HepG2 (cell line): ENCODE data around the gene MSMB. TPM values are rescaled to one million over a fixed set of nuclear protein-coding genes. Genes with fewer than 3 reads are reported as not detected.

Experiments used
- ATAC-seq: fragments of 200-7000 bp; cut with Tn5 transposase; 3 replicates; pipeline ENCODE4 v1.9.1; 2020; ENCODE audit warnings: mild to moderate bottlenecking, moderate library complexity
- BruUV-seq: library from RNA; stranded (reverse); fragments of 400-500 nt; replicated peaks from 2 replicates; lab custom pipeline; 2021; lab: Mats Ljungman, UMichigan
- CTCF ChIA-PET: fragments of 300-600 bp; formaldehyde crosslinking; extraction: SDS; loops from one replicate; lab custom pipeline; 2021; ENCODE audit warnings: low total read pairs, inconsistent platforms, low intra/inter-chr PET ratio; lab: Yijun Ruan, JAX
- POLR2A ChIA-PET: fragments of 350-600 bp; sonication (Branson Sonifier 250); formaldehyde crosslinking; loops from one replicate; lab custom pipeline; 2020; ENCODE audit warnings: antibody characterized with exemption, inconsistent platforms; lab: Yijun Ruan, JAX
- DNase-seq: peaks from one replicate; pipeline ENCODE4 v3.0.0-alpha.2; 2015; ENCODE audit warnings: low spot score
- FAIRE-seq: peaks from 3 replicates; lab custom pipeline; 2011; peaks lifted over from hg19 to GRCh38; lab: Jason Lieb, UNC
- H2AFZ ChIP-seq: one replicate; pipeline ENCODE4 v1.6.1; 2011; ENCODE audit warnings: low read length, inconsistent platforms
- H3K27ac ChIP-seq: fragments of 300-600 bp; 3 replicates; pipeline ENCODE4 v1.8.0; 2011; ENCODE audit warnings: mixed run types, mild to moderate bottlenecking, mixed read lengths, low read length, inconsistent platforms; ENCODE audit not compliant: insufficient read depth; ENCODE audit errors: extremely low read length
- H3K27me3 ChIP-seq, 2 experiments: fragments of 200-600 bp in 1 of 2; 2 replicates in 1 of 2; 3 replicates in 1 of 2; pipeline versions ENCODE4 v1.6.0 to v1.8.0; 2011; ENCODE audit warnings: low read length in 2 of 2, mild to moderate bottlenecking in 2 of 2, moderate library complexity in 2 of 2, inconsistent platforms in 1 of 2; ENCODE audit not compliant: insufficient read depth in 2 of 2, control insufficient read depth in 1 of 2
- H3K36me3 ChIP-seq, 2 experiments: fragments of 200-600 bp in 1 of 2; replicated peaks in 1 of 2; 2 replicates in 1 of 2; 3 replicates in 1 of 2; pipeline versions ENCODE4 v1.5.1 to v1.8.0; 2011; ENCODE audit warnings: low read length in 2 of 2, inconsistent platforms in 1 of 2; ENCODE audit not compliant: insufficient read depth in 2 of 2, control insufficient read depth in 1 of 2
- H3K4me1 ChIP-seq: 2 replicates; pipeline ENCODE4 v1.5.1; 2012; ENCODE audit warnings: low read length, inconsistent platforms; ENCODE audit not compliant: insufficient read depth
- H3K4me2 ChIP-seq: 2 replicates; pipeline ENCODE4 v1.6.0; 2011; ENCODE audit warnings: low read depth, low read length, inconsistent platforms
- H3K4me3 ChIP-seq, 3 experiments: fragments of 200-600 bp in 1 of 3; sonication (generic), shearing (Covaris generic) in 1 of 3; replicated peaks in 1 of 3; 2 replicates each; pipeline ENCODE4 v1.5.1; 2011 to 2016; ENCODE audit warnings: low read length in 3 of 3, inconsistent platforms in 2 of 3, low read depth in 2 of 3, mild to moderate bottlenecking in 2 of 3, control low read depth in 1 of 3, mixed read lengths in 1 of 3; ENCODE audit not compliant: insufficient read depth in 1 of 3
- H3K79me2 ChIP-seq: one replicate; pipeline ENCODE4 v1.6.1; 2011; ENCODE audit warnings: low read length, inconsistent platforms; ENCODE audit not compliant: insufficient read depth
- H3K9ac ChIP-seq: 2 replicates; pipeline ENCODE4 v1.6.0; 2011; ENCODE audit warnings: mild to moderate bottlenecking, low read depth, low read length, inconsistent platforms; ENCODE audit not compliant: insufficient read depth
- H3K9me3 ChIP-seq: 2 replicates; pipeline ENCODE4 v1.5.1; 2012; ENCODE audit warnings: mild to moderate bottlenecking, low read length
- H4K20me1 ChIP-seq: 2 replicates; pipeline ENCODE4 v1.6.0; 2011; ENCODE audit warnings: inconsistent platforms, mild to moderate bottlenecking, low read length, moderate library complexity; ENCODE audit not compliant: insufficient read depth
- GATAD2A ChIP-seq: IDR thresholded peaks from 2 replicates; pipeline ENCODE4 v1.6.1; 2016
- HNRNPH1 ChIP-seq: fragments of 200-400 bp; formaldehyde crosslinking; optimal IDR thresholded peaks from 2 replicates; pipeline ENCODE3; 2017; ENCODE audit warnings: mild to moderate bottlenecking, low read depth, low read length
- JDP2 ChIP-seq: sonication (generic); formaldehyde crosslinking; IDR thresholded peaks from 2 replicates; pipeline ENCODE4 v1.8.1; 2022; ENCODE audit warnings: missing genetic modification reagents, borderline replicate concordance
- MED8 ChIP-seq: sonication (generic); formaldehyde crosslinking; IDR thresholded peaks from 2 replicates; pipeline ENCODE4 v1.8.1; 2023; ENCODE audit warnings: mild to moderate bottlenecking, missing genetic modification reagents; ENCODE audit not compliant: insufficient replicate concordance
- NFIC ChIP-seq: IDR thresholded peaks from 2 replicates; pipeline ENCODE4 v1.6.1; 2012; ENCODE audit warnings: mild to moderate bottlenecking, low read length, inconsistent platforms
- PPARG ChIP-seq: conservative IDR thresholded peaks from 2 replicates; pipeline ENCODE4 v1.6.1; 2016; ENCODE audit warnings: missing biosample characterization, missing genetic modification reagents
- RORA ChIP-seq: sonication (generic); formaldehyde crosslinking; IDR thresholded peaks from 2 replicates; pipeline ENCODE4 v1.5.0; 2020; ENCODE audit warnings: mild to moderate bottlenecking, missing genetic modification reagents, moderate library complexity
- TFDP1 ChIP-seq: IDR thresholded peaks from 2 replicates; pipeline ENCODE4 v1.6.1; 2016; ENCODE audit warnings: missing compliant biosample characterization, missing genetic modification reagents, borderline replicate concordance
- ZFP37 ChIP-seq: sonication (generic); formaldehyde crosslinking; IDR thresholded peaks from 2 replicates; pipeline ENCODE4 v1.4.0; 2020; ENCODE audit warnings: missing genetic modification reagents, borderline replicate concordance
- ZNF333 ChIP-seq: sonication (generic); formaldehyde crosslinking; IDR thresholded peaks from 2 replicates; pipeline ENCODE4 v1.4.0; 2020; ENCODE audit warnings: mild to moderate bottlenecking, missing genetic modification reagents, borderline replicate concordance
- ZNF382 ChIP-seq: sonication (generic); formaldehyde crosslinking; IDR thresholded peaks from 2 replicates; pipeline ENCODE4 v1.5.0; 2020; ENCODE audit warnings: missing genetic modification reagents, mild to moderate bottlenecking, borderline replicate concordance
- ZNF652 ChIP-seq: IDR thresholded peaks from 2 replicates; pipeline ENCODE4 v1.6.1; 2016; ENCODE audit warnings: low read depth, borderline replicate concordance
- ZNF740 ChIP-seq: sonication (generic); formaldehyde crosslinking; IDR thresholded peaks from 2 replicates; pipeline ENCODE4 v1.4.0; 2020; ENCODE audit warnings: missing genetic modification reagents
- ZNF747 ChIP-seq: sonication (generic); formaldehyde crosslinking; IDR thresholded peaks from 2 replicates; pipeline ENCODE4 v1.8.1; 2023; ENCODE audit warnings: missing genetic modification reagents, mild to moderate bottlenecking, borderline replicate concordance
- WGBS: methylation state at CpG from one replicate; pipeline ENCODE4 v1.1.6; 2017; ENCODE audit warnings: low lambda C conversion rate; 5-methylcytosine and 5-hydroxymethylcytosine counted together
- in situ Hi-C: cut with HindIII; loops from 2 replicates; pipeline ENCODE4 v1.10.0; 2017; ENCODE audit warnings: low pct_unique_long_range_greater_than_20kb; ENCODE audit not compliant: extremely low pct_ligation_motif_present
- intact Hi-C: fragments of 100-400 bp; cut with micrococcal nuclease; formaldehyde crosslinking; loops from one replicate; pipeline ENCODE4 v1.10.0; 2022; ENCODE audit not compliant: unreplicated experiment
- polyA plus RNA-seq, 8 experiments: library from polyadenylated mRNA; depleted of rRNA in 3 of 8; stranded (reverse) in 7 of 8; unstranded in 1 of 8; fragments of >200 nt; fragmentation: Illumina TruSeq in 4 of 8; extraction: Trizol in 4 of 8; gene quantifications; 2 replicates each; pipeline versions ENCODE4 v1.2.1 to v1.2.3, GENCODE V29; 2011 to 2016; ENCODE audit warnings: low read depth in 4 of 8, missing spikeins in 1 of 8, mixed read lengths in 1 of 8; ENCODE audit not compliant: insufficient read depth in 1 of 8
- total RNA-seq, 5 experiments: library from RNA; depleted of rRNA; stranded (reverse); fragments of >200 nt; fragmentation: Illumina TruSeq; extraction: Trizol; gene quantifications; 2 replicates each; pipeline ENCODE4 v1.2.3, GENCODE V29; 2016; ENCODE audit warnings: low read depth in 1 of 5
- TF ChIP-seq, protein P1 (sequence below), 2 experiments: sonication (generic) in 1 of 2; formaldehyde crosslinking in 1 of 2; IDR thresholded peaks; 2 replicates each; pipeline versions ENCODE4 v1.4.0 to v1.6.1; 2016 to 2020; ENCODE audit warnings: borderline replicate concordance in 1 of 2, low read depth in 1 of 2, mild to moderate bottlenecking in 1 of 2, missing genetic modification reagents in 1 of 2

MSMB gene
- total and polyA plus RNA-seq, 2 of the 13 experiments (the other 11 are each of a cell fraction or from before 2014, with no cell fraction given) = 0.84 TPM; not detected in 1

- TF ChIP-seq ZNF333 = no peak
- no peak for TF ChIP-seq RORA (CRISPR knock-in tag)
- TF ChIP-seq TFDP1 (CRISPR knock-in tag) = no peak
- TF ChIP-seq NFIC = no peak
- no peak for TF ChIP-seq ZNF740 (CRISPR knock-in tag)
These were observed 11.0 kb upstream of the MSMB start (continued) for GRCh38 chr10:46057038-46057437.

DNA sequence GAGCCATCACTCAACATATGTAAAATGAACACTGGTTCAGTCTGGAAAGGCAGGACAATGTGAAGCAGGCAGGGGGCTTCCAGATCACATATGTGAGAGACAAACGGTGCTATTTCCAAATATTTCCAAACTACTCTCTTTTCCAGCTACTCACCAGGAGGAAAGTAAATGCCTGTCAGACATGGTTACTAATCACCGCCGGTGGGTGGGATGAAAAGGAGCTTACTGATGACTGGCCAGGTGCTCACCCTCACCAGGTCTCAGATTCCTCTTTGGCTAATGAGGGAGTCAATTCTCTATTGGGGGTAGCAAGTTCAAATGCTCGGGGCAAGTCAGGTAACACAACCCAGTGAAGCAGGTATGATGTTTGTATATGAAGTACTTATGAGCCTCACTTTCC is 9.7 kb upstream of the MSMB start:
- WGBS = 87% methylated on average over 4 of the region's 4 CpGs
- Histone ChIP-seq H3K4me2 (no peak overlapping the region), H3K4me3 (no peak overlapping the region), H3K4me1 (peaks cover 70% of the 10 kb centered on the region), H3K9ac (no peak overlapping the region), H4K20me1 (no peaks in the 10 kb centered on the region), H3K79me2 (no peaks in the 10 kb centered on the region), H3K9me3 (no peaks in the 10 kb centered on the region), H2AFZ (no peak overlapping the region), H3K27me3 (no peaks in the 10 kb centered on the region), H3K36me3 (no peaks in the 10 kb centered on the region), H3K27ac (no peak overlapping the region)
- intact Hi-C loops = no loop called here
- CTCF ChIA-PET = no interaction called here
- FAIRE-seq = no peak
- no peak for DNase-seq
- TF ChIP-seq ZNF747 (CRISPR knock-in tag) = no peak
- no peak for TF ChIP-seq HNRNPH1
- TF ChIP-seq JDP2 (CRISPR knock-in tag) = no peak
- no peak for TF ChIP-seq PPARG (CRISPR knock-in tag)
- TF ChIP-seq, protein P1, sequence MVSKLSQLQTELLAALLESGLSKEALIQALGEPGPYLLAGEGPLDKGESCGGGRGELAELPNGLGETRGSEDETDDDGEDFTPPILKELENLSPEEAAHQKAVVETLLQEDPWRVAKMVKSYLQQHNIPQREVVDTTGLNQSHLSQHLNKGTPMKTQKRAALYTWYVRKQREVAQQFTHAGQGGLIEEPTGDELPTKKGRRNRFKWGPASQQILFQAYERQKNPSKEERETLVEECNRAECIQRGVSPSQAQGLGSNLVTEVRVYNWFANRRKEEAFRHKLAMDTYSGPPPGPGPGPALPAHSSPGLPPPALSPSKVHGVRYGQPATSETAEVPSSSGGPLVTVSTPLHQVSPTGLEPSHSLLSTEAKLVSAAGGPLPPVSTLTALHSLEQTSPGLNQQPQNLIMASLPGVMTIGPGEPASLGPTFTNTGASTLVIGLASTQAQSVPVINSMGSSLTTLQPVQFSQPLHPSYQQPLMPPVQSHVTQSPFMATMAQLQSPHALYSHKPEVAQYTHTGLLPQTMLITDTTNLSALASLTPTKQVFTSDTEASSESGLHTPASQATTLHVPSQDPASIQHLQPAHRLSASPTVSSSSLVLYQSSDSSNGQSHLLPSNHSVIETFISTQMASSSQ (IDR thresholded peaks at IDR 0.05; ENCODE audit: low read depth) = no peak
- TF ChIP-seq, protein P1 (CRISPR knock-in tag; IDR thresholded peaks at IDR 0.05; ENCODE audit: borderline replicate concordance) = no peak
- TF ChIP-seq ZNF382 (CRISPR knock-in tag) = no peak
- no peak for TF ChIP-seq ZFP37 (CRISPR knock-in tag)
- TF ChIP-seq ZNF652 (CRISPR knock-in tag) = no peak
- no peak for TF ChIP-seq MED8 (CRISPR knock-in tag)
- no peak for TF ChIP-seq GATAD2A (CRISPR knock-in tag)
- no peak for ATAC-seq
- in situ Hi-C loops = no loop called here
- no TSS peak for BruUV-seq
- POLR2A ChIA-PET = no interaction called here
